Measurements from ENCODE around the gene DPPA4. TPM values are rescaled to one million over a fixed set of nuclear protein-coding genes. Genes with fewer than 3 reads are reported as not detected.

Gene DPPA4
- not detected for total RNA-seq

DNA sequence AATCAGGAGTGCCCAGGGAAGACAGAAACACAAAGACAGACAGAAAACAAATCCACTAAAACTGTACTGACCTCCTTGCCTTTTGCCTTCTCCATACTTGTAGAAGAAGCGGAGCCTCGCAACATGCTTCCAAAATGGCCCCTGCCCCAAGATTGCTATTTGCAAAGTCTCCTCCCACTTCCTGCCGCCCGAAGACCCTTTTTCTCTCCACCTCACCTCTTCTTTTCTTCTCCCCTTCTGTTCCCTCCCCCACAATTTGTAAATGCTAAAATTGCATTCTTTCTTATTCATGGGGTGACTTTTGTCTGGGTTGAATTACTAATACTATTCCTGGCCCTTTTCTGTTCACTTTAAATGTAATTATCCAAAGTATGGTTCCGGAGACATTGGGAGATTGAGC lies at the start of gene DPPA4:
Gene DPPA4 (minus strand): TSS at position 154 of the 400 bp plus-strand sequence. CDS start 29 bp downstream, at position 125.

DNA sequence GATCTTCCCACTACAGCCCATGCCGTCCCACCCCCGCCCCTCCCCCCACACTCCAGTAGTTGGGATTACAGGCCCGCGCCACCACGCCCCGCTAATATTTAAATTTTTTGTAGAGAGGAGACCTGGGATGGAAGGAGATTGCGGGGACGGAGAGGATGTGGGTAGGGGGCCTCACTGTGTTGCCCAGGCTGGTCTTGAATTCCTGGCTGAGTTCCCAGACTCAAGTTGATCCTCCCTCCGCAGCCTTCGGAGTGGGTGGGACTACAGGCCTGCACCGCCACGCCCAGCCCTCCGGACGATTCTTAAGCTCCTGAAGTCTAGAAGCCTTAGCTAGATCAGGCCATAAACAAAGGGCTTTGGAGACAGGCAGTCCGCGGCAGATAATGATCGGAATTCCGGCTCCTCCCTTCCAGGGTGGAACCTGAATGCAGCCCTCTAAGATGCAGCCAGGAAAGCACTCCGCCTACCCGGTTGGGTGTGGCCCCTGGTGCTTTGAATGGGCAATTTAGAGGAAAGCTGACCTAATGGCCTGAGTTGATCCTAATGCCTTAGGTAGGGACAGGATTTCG lies 21.1 kb downstream of the DPPA4 start, which contains the start of gene DPPA2:
Gene DPPA2 (minus strand): TSS at position 356 of the 569 bp plus-strand sequence. CDS start 1,975 bp downstream, outside the sequence.

Small RNAs within 50 kb of the gene (small RNA-seq; reads per million reads assigned to genes)
- gene AC124945.1: 0 reads per million in 2 donors
- 0 reads per million in 2 donors for gene RF00017

Other genes starting within 250 kb of the DPPA4 start
- gene MORC1, start 219.4 kb downstream of the DPPA4 start, total RNA-seq: under 1 TPM; under 0.01 to 0.34 TPM
- not detected for gene C3orf85, start 200.8 kb downstream of the DPPA4 start, total RNA-seq
- not detected for gene DPPA2, start 21.0 kb downstream of the DPPA4 start, total RNA-seq